ENCODE results near the gene CDK8.

GRCh38 chr13:26270707-26271106, 16.8 kb downstream of the CDK8 start:
- TF ChIP-seq CTCF (IDR thresholded peaks at IDR 0.05; ENCODE audit: low read depth, low read length) (no peak), EZH2phosphoT487 (IDR thresholded peaks at IDR 0.05; ENCODE audit: low read depth) (no peak)
